Activated CD8-positive, alpha-beta memory T cell treated with anti-CD3 and anti-CD28 coated beads for 36 hours (primary cell): Measurements from ENCODE around the gene SETD4. TPM values are rescaled to one million over a fixed set of nuclear protein-coding genes. Genes with fewer than 3 reads are reported as not detected.
"Not testable (repeated sequence)": the region's sequence is repeated elsewhere in the genome, so short reads cannot be mapped to it uniquely, and the experiment has no call there.

Source experiments
- CTCF ChIA-PET: fragments of 350-600 bp; sonication (Branson Sonifier 250); formaldehyde crosslinking; loops from one replicate; lab custom pipeline; 2021; ENCODE audit warnings: antibody characterized with exemption; lab: Charles Lee
- POLR2A ChIA-PET: fragments of 350-600 bp; sonication (Branson Sonifier 250); formaldehyde crosslinking; loops from one replicate; lab custom pipeline; 2021; ENCODE audit warnings: antibody characterized with exemption; lab: Charles Lee
- total RNA-seq, 2 experiments: library from RNA; stranded (reverse); gene quantifications; one replicate each; pipeline ENCODE4 v1.2.3, GENCODE V29; 2021

Gene SETD4
- 10 to 100 TPM; 16.0 to 18.2 TPM for total RNA-seq

GRCh38 chr21:36060159-36060921 lies at the start of gene SETD4:
Gene SETD4 (minus strand): TSS chr21:36060526. CDS start chr21:36058888, 1,638 bp downstream.
- ChIA-PET POLR2A (interaction anchor here (0.5 to 2.0 kb wide), 3 partner anchors 10 to 1020 kb away, joined by 3 to 9 read pairs (median 6); partner anchors contain the start of gene CBR1), CTCF (interaction anchor here (1.4 to 1.8 kb wide), 3 partner anchors 9 to 63 kb away, joined by 3 to 6 read pairs (median 4); partner anchors contain the start of gene CBR1)

GRCh38 chr21:36109868-36110267 lies 49.5 kb upstream of the SETD4 start:
- POLR2A ChIA-PET, result no interaction called here
- CTCF ChIA-PET, result no interaction called here

GRCh38 chr21:36105327-36105842 lies 45.1 kb upstream of the SETD4 start:
- CTCF ChIA-PET, result no interaction called here
- POLR2A ChIA-PET, result no interaction called here

GRCh38 chr21:36104317-36105300 lies 44.3 kb upstream of the SETD4 start:
- ChIA-PET CTCF (no interaction called here), POLR2A (no interaction called here)

GRCh38 chr21:36103434-36103833 lies 43.1 kb upstream of the SETD4 start:
- ChIA-PET POLR2A (no interaction called here), CTCF (no interaction called here)

- CTCF ChIA-PET, result no interaction called here
- POLR2A ChIA-PET, result no interaction called here
Observed at GRCh38 chr21:36100971-36101641, 40.8 kb upstream of the SETD4 start.

GRCh38 chr21:36099695-36100211 lies 39.4 kb upstream of the SETD4 start:
- CTCF ChIA-PET, POLR2A ChIA-PET: not testable (repeated sequence)

- CTCF ChIA-PET, result interaction anchor here (1.2 kb wide), 1 partner anchor 444 kb away, joined by 3 read pairs; no protein-coding TSS in a partner anchor
- POLR2A ChIA-PET, result no interaction called here
Observed at GRCh38 chr21:36099000-36099399, 38.7 kb upstream of the SETD4 start.

- POLR2A ChIA-PET, result no interaction called here
Observed at GRCh38 chr21:36098182-36098532, 37.8 kb upstream of the SETD4 start.

GRCh38 chr21:36097427-36098181 lies 37.3 kb upstream of the SETD4 start:
- CTCF ChIA-PET, result interaction anchor here (1.2 kb wide), 1 partner anchor 442 kb away, joined by 3 read pairs; no protein-coding TSS in a partner anchor
- POLR2A ChIA-PET, result no interaction called here

More at GRCh38 chr21:36098182-36098532, 37.8 kb upstream of the SETD4 start:
- CTCF ChIA-PET, result interaction anchor here (1.2 kb wide), 1 partner anchor 443 kb away, joined by 3 read pairs; no protein-coding TSS in a partner anchor

- ChIA-PET POLR2A (no interaction called here), CTCF (interaction anchor here (0.6 kb wide), 1 partner anchor 255 kb away, joined by 3 read pairs; no protein-coding TSS in a partner anchor)
Observed at GRCh38 chr21:36096398-36097290, 36.3 kb upstream of the SETD4 start.

GRCh38 chr21:36093512-36093911 lies 33.2 kb upstream of the SETD4 start:
- ChIA-PET POLR2A (no interaction called here), CTCF (no interaction called here)

GRCh38 chr21:36092681-36093080 lies 32.4 kb upstream of the SETD4 start:
- ChIA-PET CTCF (interaction anchor here (1.1 kb wide), 1 partner anchor 20 kb away, joined by 4 read pairs; no protein-coding TSS in a partner anchor), POLR2A (no interaction called here)

GRCh38 chr21:36089946-36090345 lies 29.6 kb upstream of the SETD4 start:
- ChIA-PET CTCF (no interaction called here), POLR2A (no interaction called here)

GRCh38 chr21:36087362-36088138 lies 27.2 kb upstream of the SETD4 start:
- ChIA-PET CTCF (no interaction called here), POLR2A (no interaction called here)

- ChIA-PET CTCF (no interaction called here), POLR2A (no interaction called here)
Observed at GRCh38 chr21:36082237-36082664, 21.9 kb upstream of the SETD4 start.
